RWPE2 (cell line): ENCODE data around the gene VIT.

Source experiments
- ATAC-seq: fragments of 200-7000 bp; cut with Tn5 transposase; 3 replicates; pipeline ENCODE4 v1.9.1; 2021; ENCODE audit warnings: low read depth
- DNase-seq: peaks from one replicate; pipeline ENCODE4 v3.0.0-alpha.2; 2020; ENCODE audit warnings: low spot score
- H3K27ac ChIP-seq: fragments of 450-650 bp; 2 replicates; pipeline ENCODE4 v1.5.1; 2017; ENCODE audit warnings: mild to moderate bottlenecking; ENCODE audit not compliant: poor library complexity, severe bottlenecking
- H3K27me3 ChIP-seq: fragments of 250-450 bp; sonication (Bioruptor Pico); 2 replicates; pipeline ENCODE4 v1.5.1; 2021; ENCODE audit warnings: mild to moderate bottlenecking, moderate library complexity; ENCODE audit not compliant: insufficient read depth, poor library complexity, severe bottlenecking
- H3K36me3 ChIP-seq: fragments of 250-450 bp; sonication (Bioruptor Pico); 2 replicates; pipeline ENCODE4 v1.5.1; 2020; ENCODE audit warnings: low read depth, mild to moderate bottlenecking, moderate library complexity
- H3K4me1 ChIP-seq: fragments of 250-450 bp; sonication (Bioruptor Pico); 2 replicates; pipeline ENCODE4 v1.5.1; 2021; ENCODE audit warnings: mild to moderate bottlenecking, moderate library complexity; ENCODE audit not compliant: insufficient read depth, poor library complexity, severe bottlenecking
- H3K4me3 ChIP-seq: fragments of 250-450 bp; sonication (Bioruptor Pico); 2 replicates; pipeline ENCODE4 v1.5.1; 2021; ENCODE audit warnings: mild to moderate bottlenecking, moderate library complexity; ENCODE audit not compliant: severe bottlenecking
- H3K9me3 ChIP-seq: fragments of 250-450 bp; sonication (Bioruptor Pico); 2 replicates; pipeline ENCODE4 v1.5.1; 2021; ENCODE audit warnings: mild to moderate bottlenecking, moderate library complexity; ENCODE audit not compliant: severe bottlenecking
- CTCF ChIP-seq: fragments of 450-650 bp; IDR thresholded peaks from one replicate; pipeline ENCODE4 v1.5.1; 2017; ENCODE audit warnings: mild to moderate bottlenecking, moderate library complexity; ENCODE audit not compliant: poor library complexity, severe bottlenecking

Gene VIT

GRCh38 chr2:36740061-36740460, 43.6 kb downstream of the VIT start:
- Histone ChIP-seq H3K4me1 (no peaks in the 10 kb centered on the region), H3K36me3 (no peaks in the 10 kb centered on the region), H3K27ac (no peak overlapping the region), H3K4me3 (no peak overlapping the region), H3K9me3 (no peaks in the 10 kb centered on the region), H3K27me3 (no peaks in the 10 kb centered on the region)
- no peak for ATAC-seq
- DNase-seq, result no peak
- TF ChIP-seq CTCF, result no peak

GRCh38 chr2:36741188-36741837, 44.8 kb downstream of the VIT start:
- no peak for DNase-seq
- H3K4me1 ChIP-seq, result no peaks in the 10 kb centered on the region

GRCh38 chr2:36743954-36744353, 47.4 kb downstream of the VIT start:
- no peak overlapping the region for H3K27ac ChIP-seq
- DNase-seq, result no peak
- TF ChIP-seq CTCF, result no peak

More at GRCh38 chr2:36741188-36741837, 44.8 kb downstream of the VIT start:
- H3K27ac ChIP-seq, result no peak overlapping the region
- TF ChIP-seq CTCF, result no peak
- no peaks in the 10 kb centered on the region for H3K27me3 ChIP-seq
- H3K4me3 ChIP-seq, result no peak overlapping the region
- H3K36me3 ChIP-seq, result no peaks in the 10 kb centered on the region
- ATAC-seq, result no peak
- no peaks in the 10 kb centered on the region for H3K9me3 ChIP-seq

GRCh38 chr2:36748166-36748565, 51.7 kb downstream of the VIT start:
- no peak overlapping the region for H3K27ac ChIP-seq
- H3K36me3 ChIP-seq, result no peaks in the 10 kb centered on the region
- no peaks in the 10 kb centered on the region for H3K9me3 ChIP-seq
- no peak for TF ChIP-seq CTCF
- H3K4me3 ChIP-seq, result no peak overlapping the region
- DNase-seq (no peak), ATAC-seq (no peak)
- H3K27me3 ChIP-seq, result no peaks in the 10 kb centered on the region
- H3K4me1 ChIP-seq, result no peaks in the 10 kb centered on the region

More at GRCh38 chr2:36743954-36744353, 47.4 kb downstream of the VIT start:
- H3K4me3 ChIP-seq, result no peak overlapping the region
- H3K9me3 ChIP-seq, result no peaks in the 10 kb centered on the region
- H3K27me3 ChIP-seq, result no peaks in the 10 kb centered on the region
- no peaks in the 10 kb centered on the region for H3K4me1 ChIP-seq
- no peak for ATAC-seq
- no peaks in the 10 kb centered on the region for H3K36me3 ChIP-seq

- H3K36me3 ChIP-seq, result no peaks in the 10 kb centered on the region
- no peak overlapping the region for H3K4me3 ChIP-seq
- no peak for TF ChIP-seq CTCF
- ATAC-seq (no peak), DNase-seq (no peak)
- peaks cover 3% of the 10 kb centered on the region for H3K4me1 ChIP-seq
- H3K27me3 ChIP-seq, result no peaks in the 10 kb centered on the region
- H3K9me3 ChIP-seq, result no peaks in the 10 kb centered on the region
- H3K27ac ChIP-seq, result no peak overlapping the region
Measured at GRCh38 chr2:36750101-36750500, 53.6 kb downstream of the VIT start.
